ENCODE measurements around the gene EXOSC2. TPM values are rescaled to one million over a fixed set of nuclear protein-coding genes. Genes with fewer than 3 reads are reported as not detected.

The EXOSC2 gene
- polyA plus RNA-seq, 1 donor (not counting 4 experiments of a cell fraction or from before 2014, with no cell fraction given): 37.5 TPM

DNA sequence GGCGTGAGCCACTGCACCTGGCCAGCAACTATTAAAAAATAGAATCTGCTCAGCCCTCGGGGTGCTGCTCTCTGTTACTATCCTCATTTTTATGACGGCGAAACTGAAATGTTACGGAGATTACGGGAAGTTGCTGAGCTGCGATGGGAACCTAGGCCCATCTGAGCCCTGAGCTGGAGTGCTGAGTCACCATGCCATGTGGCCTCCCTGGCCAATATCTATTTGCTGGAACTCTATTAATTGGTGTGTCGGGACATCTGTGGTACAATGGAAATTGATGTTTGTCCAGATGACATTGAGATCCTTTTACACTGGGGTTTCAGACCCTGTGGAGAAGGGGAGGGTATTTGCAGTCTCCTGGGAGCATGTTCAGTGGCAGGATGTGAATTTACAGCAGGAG, 21.1 kb upstream of the EXOSC2 start:
- Histone ChIP-seq H3K9me1 (ENCODE audit: control insufficient read depth, extremely low read depth, insufficient read depth, low read length) (no peaks in the 10 kb centered on the region), H3K4me3 (ENCODE audit: control insufficient read depth in 2 of 3, extremely low read depth in 1 of 3, insufficient read depth in 2 of 3, low read depth in 1 of 3, low read length in 3 of 3) (no peak overlapping the region), H3K36me3 (ENCODE audit: control insufficient read depth in 2 of 2, extremely low read depth in 1 of 2, insufficient read depth in 2 of 2, low read length in 2 of 2) (no peaks in the 10 kb centered on the region), H3K9ac (ENCODE audit: control insufficient read depth, extremely low read depth, insufficient read depth, low read length) (no peak overlapping the region), H4K20me1 (ENCODE audit: control insufficient read depth, extremely low read depth, insufficient read depth, low read length) (no peaks in the 10 kb centered on the region), H3K9me3 (ENCODE audit: control insufficient read depth, low read depth, low read length) (no peaks in the 10 kb centered on the region), H2AFZ (ENCODE audit: control insufficient read depth, low read length) (no peak overlapping the region), H3K79me2 (ENCODE audit: control insufficient read depth, insufficient read depth, low read length) (no peaks in the 10 kb centered on the region), H3K27me3 (ENCODE audit: control insufficient read depth, extremely low read depth, insufficient read depth, low read length) (peaks cover 13% of the 10 kb centered on the region), H3K4me2 (ENCODE audit: control insufficient read depth, extremely low read depth, insufficient read depth, low read depth, low read length) (no peak overlapping the region), H3K27ac (ENCODE audit: control insufficient read depth, insufficient read depth, low read length) (no peak overlapping the region), H3K4me1 (ENCODE audit: control insufficient read depth, extremely low read depth, insufficient read depth, low read length) (no peaks in the 10 kb centered on the region)
- FAIRE-seq (no peak), DNase-seq (ENCODE audit: low read depth, low spot score) (no peak)
- no peak for TF ChIP-seq EZH2 (IDR thresholded peaks at IDR 0.05; ENCODE audit: low read length)
- TF ChIP-seq, protein P1, sequence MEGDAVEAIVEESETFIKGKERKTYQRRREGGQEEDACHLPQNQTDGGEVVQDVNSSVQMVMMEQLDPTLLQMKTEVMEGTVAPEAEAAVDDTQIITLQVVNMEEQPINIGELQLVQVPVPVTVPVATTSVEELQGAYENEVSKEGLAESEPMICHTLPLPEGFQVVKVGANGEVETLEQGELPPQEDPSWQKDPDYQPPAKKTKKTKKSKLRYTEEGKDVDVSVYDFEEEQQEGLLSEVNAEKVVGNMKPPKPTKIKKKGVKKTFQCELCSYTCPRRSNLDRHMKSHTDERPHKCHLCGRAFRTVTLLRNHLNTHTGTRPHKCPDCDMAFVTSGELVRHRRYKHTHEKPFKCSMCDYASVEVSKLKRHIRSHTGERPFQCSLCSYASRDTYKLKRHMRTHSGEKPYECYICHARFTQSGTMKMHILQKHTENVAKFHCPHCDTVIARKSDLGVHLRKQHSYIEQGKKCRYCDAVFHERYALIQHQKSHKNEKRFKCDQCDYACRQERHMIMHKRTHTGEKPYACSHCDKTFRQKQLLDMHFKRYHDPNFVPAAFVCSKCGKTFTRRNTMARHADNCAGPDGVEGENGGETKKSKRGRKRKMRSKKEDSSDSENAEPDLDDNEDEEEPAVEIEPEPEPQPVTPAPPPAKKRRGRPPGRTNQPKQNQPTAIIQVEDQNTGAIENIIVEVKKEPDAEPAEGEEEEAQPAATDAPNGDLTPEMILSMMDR (optimal IDR thresholded peaks at IDR 0.05 in 1 of 3, IDR thresholded peaks at IDR 0.05 in 1 of 3, conservative IDR thresholded peaks at IDR 0.05 in 1 of 3; ENCODE audit: extremely low read depth in 1 of 3, insufficient read depth in 2 of 3, low read length in 3 of 3): no peak
- dilution Hi-C loops (cut with MboI; ENCODE audit: extremely low pct_ligation_motif_present, low sequenced_read_pairs): no loop called here

DNA sequence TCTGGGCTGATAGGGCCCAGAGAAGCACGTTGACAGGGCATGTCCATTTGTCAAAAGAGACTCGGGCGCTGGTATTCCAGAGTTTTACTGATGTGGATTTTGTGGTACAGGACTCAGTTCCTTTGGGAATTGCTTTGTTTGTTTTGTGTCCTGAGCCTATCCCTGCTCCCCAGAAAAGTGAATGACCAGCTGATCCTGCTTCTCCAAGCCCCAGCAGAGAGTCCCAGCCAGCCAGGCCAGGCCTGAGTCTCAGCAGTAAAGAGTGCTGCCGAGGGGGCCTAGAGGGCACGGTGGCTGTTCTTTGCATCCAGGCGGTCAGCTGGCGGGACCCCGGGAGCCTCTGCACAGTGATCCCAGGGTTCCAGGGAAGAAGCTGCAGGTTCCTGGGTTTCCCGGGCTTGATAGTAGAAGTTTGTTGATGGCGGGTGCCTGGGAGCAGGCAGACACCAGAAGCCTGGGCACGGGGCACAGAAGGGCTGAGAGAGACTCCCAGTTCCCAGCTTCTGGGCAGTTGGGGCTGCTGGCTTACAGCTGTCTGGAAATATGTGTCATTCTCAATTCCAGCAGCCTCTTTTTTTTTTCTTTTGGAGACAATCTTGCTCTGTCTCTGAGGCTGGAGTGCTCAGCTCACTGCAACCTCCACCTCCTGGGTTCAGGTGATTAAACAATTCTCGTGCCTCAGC, 20.5 kb upstream of the EXOSC2 start:
- no peak overlapping the region for H3K9ac ChIP-seq (ENCODE audit: control insufficient read depth, extremely low read depth, insufficient read depth, low read length)
- no peak overlapping the region for H3K27ac ChIP-seq (ENCODE audit: control insufficient read depth, insufficient read depth, low read length)
- no peak overlapping the region for H3K4me3 ChIP-seq (ENCODE audit: control insufficient read depth in 2 of 3, extremely low read depth in 1 of 3, insufficient read depth in 2 of 3, low read depth in 1 of 3, low read length in 3 of 3)
- no peak overlapping the region for H2AFZ ChIP-seq (ENCODE audit: control insufficient read depth, low read length)
- H3K27me3 ChIP-seq (ENCODE audit: control insufficient read depth, extremely low read depth, insufficient read depth, low read length): peaks cover 7% of the 10 kb centered on the region
- no peaks in the 10 kb centered on the region for H3K79me2 ChIP-seq (ENCODE audit: control insufficient read depth, insufficient read depth, low read length)
- DNase-seq (ENCODE audit: low read depth, low spot score) (no peak), FAIRE-seq (no peak)
- no peaks in the 10 kb centered on the region for H3K36me3 ChIP-seq (ENCODE audit: control insufficient read depth in 2 of 2, extremely low read depth in 1 of 2, insufficient read depth in 2 of 2, low read length in 2 of 2)
- H3K4me2 ChIP-seq (ENCODE audit: control insufficient read depth, extremely low read depth, insufficient read depth, low read depth, low read length): no peak overlapping the region
- dilution Hi-C loops (cut with MboI; ENCODE audit: extremely low pct_ligation_motif_present, low sequenced_read_pairs): no loop called here
- no peaks in the 10 kb centered on the region for H4K20me1 ChIP-seq (ENCODE audit: control insufficient read depth, extremely low read depth, insufficient read depth, low read length)
- H3K9me3 ChIP-seq (ENCODE audit: control insufficient read depth, low read depth, low read length): no peaks in the 10 kb centered on the region
- H3K4me1 ChIP-seq (ENCODE audit: control insufficient read depth, extremely low read depth, insufficient read depth, low read length): no peaks in the 10 kb centered on the region
- H3K9me1 ChIP-seq (ENCODE audit: control insufficient read depth, extremely low read depth, insufficient read depth, low read length): no peaks in the 10 kb centered on the region
- TF ChIP-seq EZH2 (IDR thresholded peaks at IDR 0.05; ENCODE audit: low read length): no peak
- TF ChIP-seq, protein P1 (optimal IDR thresholded peaks at IDR 0.05 in 1 of 3, IDR thresholded peaks at IDR 0.05 in 1 of 3, conservative IDR thresholded peaks at IDR 0.05 in 1 of 3; ENCODE audit: extremely low read depth in 1 of 3, insufficient read depth in 2 of 3, low read length in 3 of 3): no peak

Measured in keratinocyte (primary cell).